Activated CD4-positive, alpha-beta T cell treated with anti-CD3 and anti-CD28 coated beads for 1 hour (primary cell): ENCODE data around the gene VSIG2.

Experiments used
- DNase-seq: peaks from one replicate; pipeline ENCODE4 v3.0.0-alpha.2; 2020

Gene VSIG2

GRCh38 chr11:124717786-124718651 is 34.0 kb downstream of the VSIG2 start:
- no peak for DNase-seq

GRCh38 chr11:124717421-124717785 is 34.7 kb downstream of the VSIG2 start:
- no peak for DNase-seq

GRCh38 chr11:124716591-124716990 is 35.5 kb downstream of the VSIG2 start:
- no peak for DNase-seq

GRCh38 chr11:124712392-124712791 is 39.7 kb downstream of the VSIG2 start:
- DNase-seq = no peak

- no peak for DNase-seq
These were observed 44.2 kb downstream of the VSIG2 start for GRCh38 chr11:124707829-124708228.

- no peak for DNase-seq
These were observed 52.0 kb downstream of the VSIG2 start for GRCh38 chr11:124700028-124700427.

- DNase-seq = no peak
These were observed 52.5 kb downstream of the VSIG2 start for GRCh38 chr11:124699547-124699946.
